OCI-LY1 (cell line): ENCODE data around the gene REPS1.

ENCODE experiments used
- H2AFZ ChIP-seq: fragments of 200-600 bp; sonication (generic), shearing (Covaris generic); 2 replicates; pipeline ENCODE4 v1.6.0; 2014; ENCODE audit warnings: antibody characterized with exemption, mild to moderate bottlenecking, low read length
- H3F3A ChIP-seq: fragments of 200-600 bp; sonication (generic), shearing (Covaris generic); 2 replicates; pipeline ENCODE4 v1.6.0; 2014; ENCODE audit warnings: mild to moderate bottlenecking, antibody characterized with exemption, low read length, moderate library complexity; ENCODE audit not compliant: insufficient read depth
- H3K27ac ChIP-seq: fragments of 200-600 bp; sonication (generic); 2 replicates; pipeline ENCODE4 v1.5.1; 2014; ENCODE audit warnings: low read length, mixed run types, mild to moderate bottlenecking, low read depth; ENCODE audit not compliant: poor library complexity, severe bottlenecking
- H3K27me3 ChIP-seq: fragments of 200-600 bp; sonication (generic); 2 replicates; pipeline ENCODE4 v1.6.0; 2014; ENCODE audit warnings: antibody characterized with exemption, mild to moderate bottlenecking, low read length, moderate library complexity; ENCODE audit not compliant: insufficient read depth
- H3K36me3 ChIP-seq: fragments of 200-600 bp; sonication (generic); 2 replicates; pipeline ENCODE4 v1.6.1; 2014; ENCODE audit warnings: mild to moderate bottlenecking, antibody characterized with exemption, low read length, moderate library complexity, mixed read lengths; ENCODE audit not compliant: insufficient read depth
- H3K4me1 ChIP-seq: fragments of 200-600 bp; sonication (generic); 2 replicates; pipeline ENCODE4 v1.5.1; 2014; ENCODE audit warnings: mild to moderate bottlenecking, low read length, moderate library complexity; ENCODE audit not compliant: insufficient read depth, severe bottlenecking
- H3K4me2 ChIP-seq: fragments of 200-600 bp; sonication (generic), shearing (Covaris generic); 2 replicates; pipeline ENCODE4 v1.6.1; 2014; ENCODE audit warnings: low read length
- H3K4me3 ChIP-seq: fragments of 200-600 bp; sonication (generic); 2 replicates; pipeline ENCODE4 v1.5.1; 2014; ENCODE audit warnings: low read length, low read depth, mild to moderate bottlenecking, mixed read lengths; ENCODE audit not compliant: poor library complexity, severe bottlenecking
- H3K79me2 ChIP-seq: fragments of 200-600 bp; shearing (Covaris generic); 2 replicates; pipeline ENCODE4 v1.6.1; 2016; ENCODE audit warnings: mixed run types, low read length, mixed read lengths; ENCODE audit not compliant: insufficient read depth
- H3K9ac ChIP-seq: fragments of 200-600 bp; sonication (generic), shearing (Covaris generic); 2 replicates; pipeline ENCODE4 v1.6.1; 2014; ENCODE audit warnings: mild to moderate bottlenecking, low read length, mixed read lengths
- H3K9me2 ChIP-seq: fragments of 200-600 bp; sonication (generic), shearing (Covaris generic); 2 replicates; pipeline ENCODE4 v1.6.1; 2014; ENCODE audit warnings: low read depth, mild to moderate bottlenecking, low read length, mixed read lengths
- H3K9me3 ChIP-seq: fragments of 200-600 bp; shearing (Covaris generic); 2 replicates; pipeline ENCODE4 v1.6.1; 2014; ENCODE audit warnings: low read length, mixed read lengths
- H4K20me1 ChIP-seq: fragments of 200-600 bp; sonication (generic), shearing (Covaris generic); 2 replicates; pipeline ENCODE4 v1.6.0; 2016; ENCODE audit warnings: mild to moderate bottlenecking, low read length; ENCODE audit not compliant: insufficient read depth
- EZH2 ChIP-seq: fragments of 200-600 bp; sonication (generic), shearing (Covaris generic); IDR thresholded peaks from 2 replicates; pipeline ENCODE4 v1.8.0; 2017; ENCODE audit warnings: borderline replicate concordance, mixed run types, mild to moderate bottlenecking, antibody characterized with exemption, low read length, moderate library complexity, mixed read lengths
- TF ChIP-seq, protein P1 (sequence below): fragments of 200-600 bp; sonication (generic), shearing (Covaris generic); IDR thresholded peaks from 2 replicates; pipeline ENCODE4 v1.5.1; 2017; ENCODE audit warnings: mild to moderate bottlenecking, antibody characterized with exemption, low read length, moderate library complexity, mixed read lengths

REPS1 gene

GRCh38 chr6:138979365-138979764, 8.7 kb downstream of the REPS1 start:
- TF ChIP-seq, protein P1, sequence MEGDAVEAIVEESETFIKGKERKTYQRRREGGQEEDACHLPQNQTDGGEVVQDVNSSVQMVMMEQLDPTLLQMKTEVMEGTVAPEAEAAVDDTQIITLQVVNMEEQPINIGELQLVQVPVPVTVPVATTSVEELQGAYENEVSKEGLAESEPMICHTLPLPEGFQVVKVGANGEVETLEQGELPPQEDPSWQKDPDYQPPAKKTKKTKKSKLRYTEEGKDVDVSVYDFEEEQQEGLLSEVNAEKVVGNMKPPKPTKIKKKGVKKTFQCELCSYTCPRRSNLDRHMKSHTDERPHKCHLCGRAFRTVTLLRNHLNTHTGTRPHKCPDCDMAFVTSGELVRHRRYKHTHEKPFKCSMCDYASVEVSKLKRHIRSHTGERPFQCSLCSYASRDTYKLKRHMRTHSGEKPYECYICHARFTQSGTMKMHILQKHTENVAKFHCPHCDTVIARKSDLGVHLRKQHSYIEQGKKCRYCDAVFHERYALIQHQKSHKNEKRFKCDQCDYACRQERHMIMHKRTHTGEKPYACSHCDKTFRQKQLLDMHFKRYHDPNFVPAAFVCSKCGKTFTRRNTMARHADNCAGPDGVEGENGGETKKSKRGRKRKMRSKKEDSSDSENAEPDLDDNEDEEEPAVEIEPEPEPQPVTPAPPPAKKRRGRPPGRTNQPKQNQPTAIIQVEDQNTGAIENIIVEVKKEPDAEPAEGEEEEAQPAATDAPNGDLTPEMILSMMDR = no peak
- no peak for TF ChIP-seq EZH2
- H4K20me1 ChIP-seq = no peaks in the 10 kb centered on the region
- H3K36me3 ChIP-seq = no peaks in the 10 kb centered on the region
- peaks cover under 1% of the 10 kb centered on the region for H3K4me1 ChIP-seq
- no peak overlapping the region for H3K9ac ChIP-seq
- H2AFZ ChIP-seq = no peak overlapping the region
- H3K9me3 ChIP-seq = no peaks in the 10 kb centered on the region
- no peak overlapping the region for H3K27ac ChIP-seq
- no peak overlapping the region for H3K4me3 ChIP-seq
- no peak overlapping the region for H3K4me2 ChIP-seq
- no peaks in the 10 kb centered on the region for H3F3A ChIP-seq
- no peaks in the 10 kb centered on the region for H3K9me2 ChIP-seq
- H3K27me3 ChIP-seq = no peaks in the 10 kb centered on the region
- H3K79me2 ChIP-seq = peaks cover 72% of the 10 kb centered on the region

GRCh38 chr6:138978229-138978628, 9.8 kb downstream of the REPS1 start:
- no peak overlapping the region for H3K27ac ChIP-seq
- no peaks in the 10 kb centered on the region for H3K9me2 ChIP-seq
- peaks cover 77% of the 10 kb centered on the region for H3K79me2 ChIP-seq
- no peaks in the 10 kb centered on the region for H3K4me1 ChIP-seq
- no peaks in the 10 kb centered on the region for H3F3A ChIP-seq
- TF ChIP-seq, protein P1 = no peak
- no peaks in the 10 kb centered on the region for H3K27me3 ChIP-seq
- no peak overlapping the region for H3K9ac ChIP-seq
- no peak overlapping the region for H3K4me3 ChIP-seq
- no peaks in the 10 kb centered on the region for H4K20me1 ChIP-seq
- no peaks in the 10 kb centered on the region for H3K36me3 ChIP-seq
- H2AFZ ChIP-seq = no peak overlapping the region
- H3K4me2 ChIP-seq = no peak overlapping the region
- H3K9me3 ChIP-seq = no peaks in the 10 kb centered on the region

DNA sequence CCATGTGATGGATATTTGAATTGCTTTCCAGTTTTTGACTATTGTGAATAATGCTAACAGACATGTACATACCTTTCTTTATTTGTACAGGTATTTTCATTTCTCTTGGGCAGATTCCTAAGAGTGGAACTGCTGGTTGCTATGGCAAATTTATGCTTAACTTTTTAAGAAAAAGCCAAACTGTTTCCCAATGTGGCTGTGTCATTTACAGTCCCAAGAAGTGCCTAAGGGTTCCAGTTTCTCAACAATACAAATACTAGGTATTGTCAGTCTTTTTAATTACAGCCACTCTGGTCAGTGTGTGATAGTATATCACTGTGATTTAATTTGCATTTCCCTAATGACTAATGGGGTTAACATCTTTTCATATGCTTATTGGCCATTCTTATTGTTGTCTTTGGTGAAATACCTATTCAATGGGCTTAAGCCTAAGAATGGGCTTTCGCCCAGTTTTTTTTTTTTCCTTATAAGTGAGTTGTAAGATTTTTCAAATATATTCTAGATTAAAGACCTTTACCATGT, 10.3 kb downstream of the REPS1 start:
- Histone ChIP-seq H3K4me2 (no peak overlapping the region), H3K27me3 (no peaks in the 10 kb centered on the region), H3F3A (no peaks in the 10 kb centered on the region), H2AFZ (no peak overlapping the region), H3K36me3 (no peaks in the 10 kb centered on the region), H3K9ac (no peak overlapping the region), H4K20me1 (no peaks in the 10 kb centered on the region), H3K9me2 (no peaks in the 10 kb centered on the region), H3K27ac (no peak overlapping the region), H3K9me3 (no peaks in the 10 kb centered on the region), H3K79me2 (peaks cover 79% of the 10 kb centered on the region), H3K4me1 (no peaks in the 10 kb centered on the region), H3K4me3 (no peak overlapping the region)
- TF ChIP-seq, protein P1 = no peak
